ENCODE results near the gene GNLY.
A peak's percentile ranks its signal among the peaks of the same experiment; 100 is the strongest.
"Not testable (repeated sequence)": the region's sequence is repeated elsewhere in the genome, so short reads cannot be mapped to it uniquely, and the experiment has no call there.

GNLY gene

DNA sequence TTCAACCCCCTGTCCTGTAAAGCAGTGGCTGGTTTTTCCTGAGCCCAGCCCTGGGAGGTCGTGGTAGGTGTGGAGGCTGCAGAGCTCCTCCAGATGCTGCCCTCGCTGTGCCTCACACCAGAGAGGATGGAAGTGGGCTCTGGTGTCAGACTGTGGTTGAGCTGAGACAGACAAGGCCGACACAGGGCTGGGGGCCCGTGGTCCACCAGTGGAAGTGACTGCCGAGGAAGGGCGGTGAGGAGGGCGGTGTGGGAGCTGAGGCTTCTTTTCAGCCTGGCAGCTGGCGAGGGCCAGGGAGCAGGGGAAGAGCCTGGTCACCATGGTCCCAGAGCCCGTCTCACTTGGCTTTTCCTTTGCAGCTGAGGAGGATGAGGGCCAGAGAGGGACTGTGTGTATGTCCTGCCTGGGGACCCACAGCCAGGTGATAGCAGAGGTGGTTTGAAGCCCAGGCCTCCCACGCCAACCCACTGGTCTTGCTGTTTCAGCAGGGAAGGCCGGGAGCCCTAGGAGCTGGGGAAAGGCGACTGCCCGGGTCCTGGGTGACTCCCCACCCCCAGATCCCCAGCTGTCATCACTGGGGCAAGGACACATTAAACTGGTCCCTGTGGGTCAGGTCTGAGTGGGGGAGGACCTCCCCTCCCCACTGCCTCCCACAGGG, 34.7 kb upstream of the GNLY start:
- no peak for DNase-seq (ENCODE audit: low read depth)
- no peak overlapping the region for H3K4me3 ChIP-seq (ENCODE audit: control insufficient read depth, low read depth, low read length)
- TF ChIP-seq, protein P1, sequence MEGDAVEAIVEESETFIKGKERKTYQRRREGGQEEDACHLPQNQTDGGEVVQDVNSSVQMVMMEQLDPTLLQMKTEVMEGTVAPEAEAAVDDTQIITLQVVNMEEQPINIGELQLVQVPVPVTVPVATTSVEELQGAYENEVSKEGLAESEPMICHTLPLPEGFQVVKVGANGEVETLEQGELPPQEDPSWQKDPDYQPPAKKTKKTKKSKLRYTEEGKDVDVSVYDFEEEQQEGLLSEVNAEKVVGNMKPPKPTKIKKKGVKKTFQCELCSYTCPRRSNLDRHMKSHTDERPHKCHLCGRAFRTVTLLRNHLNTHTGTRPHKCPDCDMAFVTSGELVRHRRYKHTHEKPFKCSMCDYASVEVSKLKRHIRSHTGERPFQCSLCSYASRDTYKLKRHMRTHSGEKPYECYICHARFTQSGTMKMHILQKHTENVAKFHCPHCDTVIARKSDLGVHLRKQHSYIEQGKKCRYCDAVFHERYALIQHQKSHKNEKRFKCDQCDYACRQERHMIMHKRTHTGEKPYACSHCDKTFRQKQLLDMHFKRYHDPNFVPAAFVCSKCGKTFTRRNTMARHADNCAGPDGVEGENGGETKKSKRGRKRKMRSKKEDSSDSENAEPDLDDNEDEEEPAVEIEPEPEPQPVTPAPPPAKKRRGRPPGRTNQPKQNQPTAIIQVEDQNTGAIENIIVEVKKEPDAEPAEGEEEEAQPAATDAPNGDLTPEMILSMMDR (IDR thresholded peaks at IDR 0.05; ENCODE audit: control insufficient read depth, insufficient read depth, low read depth, low read length, missing control alignments): no peak

DNA sequence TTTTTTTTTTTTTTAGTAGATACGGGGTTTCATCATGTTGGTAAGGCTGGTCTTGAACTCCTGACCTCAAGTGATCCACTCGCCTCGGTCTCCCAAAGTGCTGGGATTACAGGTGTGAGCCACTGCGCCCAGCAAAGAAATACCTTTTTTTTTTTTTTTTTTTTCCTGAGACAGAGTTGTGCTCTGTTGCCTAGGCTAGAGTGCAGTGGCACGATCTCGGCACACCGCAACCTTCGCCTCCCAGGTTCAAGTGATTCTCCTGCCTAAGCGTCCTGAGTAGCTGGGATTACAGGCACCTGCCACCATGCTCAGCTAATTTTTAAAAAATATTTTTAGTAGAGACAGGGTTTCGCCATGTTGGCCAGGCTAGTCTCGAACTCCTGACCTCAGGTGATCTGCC, 33.9 kb upstream of the GNLY start:
- not testable (repeated sequence) for DNase-seq (ENCODE audit: low read depth); H3K4me3 ChIP-seq (ENCODE audit: control insufficient read depth, low read depth, low read length)

DNA sequence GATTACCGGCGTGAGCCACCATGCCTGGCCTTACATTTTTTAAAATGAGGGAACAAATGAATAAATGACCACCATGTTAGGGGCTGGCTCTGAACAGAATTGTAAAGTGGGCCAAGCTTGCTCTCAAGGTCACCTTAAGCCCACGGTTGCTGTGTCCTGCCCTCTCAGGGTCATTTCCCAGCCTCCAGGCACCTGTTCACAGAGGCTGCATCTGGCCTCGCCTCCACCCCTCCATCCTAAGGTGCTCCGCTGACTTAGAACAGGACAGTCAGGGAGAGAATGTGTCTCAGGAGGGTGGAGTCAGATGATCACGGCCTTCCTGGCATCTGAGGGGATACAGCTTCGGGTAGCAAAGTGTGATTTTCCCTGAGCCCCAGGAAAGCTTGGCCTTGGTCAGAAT, 33.4 kb upstream of the GNLY start:
- TF ChIP-seq, protein P1 (IDR thresholded peaks at IDR 0.05; ENCODE audit: control insufficient read depth, insufficient read depth, low read depth, low read length, missing control alignments): no peak
- no peak for DNase-seq (ENCODE audit: low read depth)
- no peak overlapping the region for H3K4me3 ChIP-seq (ENCODE audit: control insufficient read depth, low read depth, low read length)

DNA sequence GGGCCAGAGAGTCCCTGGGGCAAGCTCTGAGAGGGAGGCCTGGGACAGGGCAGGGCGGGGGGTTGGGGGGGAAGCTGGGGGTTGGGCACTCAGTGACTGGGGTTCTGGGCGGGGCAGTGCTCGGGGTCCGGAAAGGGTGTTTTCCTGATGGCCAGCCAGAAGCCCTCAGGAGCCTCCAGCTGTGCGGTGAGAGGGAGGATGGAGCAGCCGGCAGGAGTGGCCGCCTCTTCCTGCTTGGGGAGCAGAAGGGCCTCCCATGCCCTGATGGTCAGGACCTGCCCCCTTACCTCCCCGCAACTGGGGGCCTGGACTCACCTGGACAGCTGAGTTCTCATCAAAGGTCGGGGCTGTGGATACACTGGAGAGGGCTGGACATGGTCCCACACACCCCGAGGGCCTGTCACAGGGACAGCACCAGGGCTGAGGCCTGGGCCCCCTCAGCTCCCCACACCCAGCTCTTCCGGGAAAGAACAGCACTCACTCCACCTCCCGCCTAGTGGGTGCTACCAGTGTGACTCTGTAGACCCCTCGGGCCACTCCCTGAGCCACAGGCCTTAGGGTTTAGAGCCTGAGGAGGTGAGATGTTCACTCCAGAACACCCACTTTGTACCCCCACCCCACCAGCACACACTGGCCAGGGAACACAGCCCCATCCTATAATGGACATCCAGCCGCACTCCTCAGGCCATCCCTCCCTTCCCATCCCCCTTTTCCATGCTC, 32.9 kb upstream of the GNLY start:
- H3K4me3 ChIP-seq (ENCODE audit: control insufficient read depth, low read depth, low read length): no peak overlapping the region
- TF ChIP-seq, protein P1 (IDR thresholded peaks at IDR 0.05; ENCODE audit: control insufficient read depth, insufficient read depth, low read depth, low read length, missing control alignments): no peak
- DNase-seq (ENCODE audit: low read depth): no peak

DNA sequence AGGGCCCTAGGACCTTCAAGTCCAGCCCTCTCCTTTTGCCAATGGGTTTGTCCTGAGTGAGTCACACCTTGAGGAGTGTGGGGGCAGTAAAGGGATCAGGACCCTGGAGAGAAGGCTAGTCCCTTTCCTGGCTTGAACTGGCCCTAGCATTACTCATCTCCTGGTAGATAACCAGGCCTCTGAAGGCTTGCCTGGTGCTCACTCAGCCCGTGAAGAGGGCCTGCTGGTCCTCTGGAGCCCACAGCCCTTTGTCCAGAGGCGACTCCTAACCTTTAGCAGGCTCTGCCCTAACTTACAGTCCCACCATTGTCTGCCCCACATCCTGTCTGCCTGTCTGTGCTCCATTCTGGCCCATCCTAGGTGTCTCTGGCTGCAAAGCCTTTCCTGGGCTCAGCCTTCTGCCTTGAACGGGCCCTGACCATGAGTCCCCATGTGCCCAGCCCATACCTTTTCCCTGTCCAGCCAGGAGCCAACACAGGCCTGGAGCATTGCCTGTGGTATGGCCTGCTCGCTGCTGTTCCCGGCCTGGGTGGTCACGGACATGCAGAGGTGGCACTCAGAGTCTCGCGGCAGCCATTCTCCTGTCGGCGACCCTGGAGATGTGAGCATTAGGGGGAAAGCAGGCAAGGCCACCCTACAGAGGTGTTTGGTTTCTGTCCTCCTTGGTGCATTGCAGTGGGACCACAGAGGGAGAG, 31.1 kb upstream of the GNLY start:
- H3K4me3 ChIP-seq (ENCODE audit: control insufficient read depth, low read depth, low read length): no peak overlapping the region
- TF ChIP-seq, protein P1 (IDR thresholded peaks at IDR 0.05; ENCODE audit: control insufficient read depth, insufficient read depth, low read depth, low read length, missing control alignments): no peak
- peak; percentile 77 for DNase-seq (ENCODE audit: low read depth)

DNA sequence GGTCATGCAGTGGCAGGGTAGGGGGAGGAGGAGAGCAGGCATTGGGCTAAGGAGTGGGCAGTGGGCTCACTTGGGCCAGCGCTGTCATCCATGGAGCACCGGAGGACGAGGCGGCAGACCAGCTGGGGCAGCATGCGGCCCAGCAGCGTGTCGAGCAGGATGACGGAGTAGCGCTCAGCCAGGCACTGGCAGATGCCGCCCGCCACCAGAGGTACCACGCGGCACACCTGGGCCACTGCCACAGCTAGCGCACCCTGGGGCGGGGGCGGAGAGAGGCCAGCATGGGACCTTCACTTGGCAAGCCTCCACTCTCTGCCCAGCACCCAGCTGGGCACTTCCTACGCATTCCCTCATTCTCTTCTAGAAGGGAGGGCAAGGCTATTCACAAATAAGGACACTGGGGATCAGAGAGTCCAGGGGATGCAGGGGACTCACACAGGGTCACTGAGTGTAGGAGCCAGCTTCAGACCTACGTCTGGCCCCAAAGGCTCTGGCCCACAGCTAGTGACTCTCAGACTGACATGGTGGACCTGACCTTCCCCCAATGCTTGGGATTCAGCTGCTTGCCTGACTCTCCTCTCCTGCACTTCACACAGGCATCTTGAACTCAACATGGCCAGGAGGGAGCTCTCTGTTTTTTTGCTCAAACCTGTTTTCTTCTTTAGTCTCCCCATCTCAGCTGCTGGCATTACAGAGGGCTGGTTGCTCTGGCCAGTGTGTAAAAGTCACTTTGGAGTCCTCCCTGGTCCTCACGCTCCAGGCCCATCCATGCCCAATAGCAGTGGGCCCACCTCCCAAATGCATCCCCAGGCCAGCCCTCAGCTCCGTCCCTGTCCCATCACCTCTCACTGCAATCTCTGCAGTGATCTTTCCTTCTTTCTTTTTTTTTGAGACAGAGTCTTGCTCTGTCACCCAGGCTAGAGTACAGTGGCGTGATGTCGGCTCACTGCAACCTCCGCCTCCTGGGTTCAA, 30.3 kb upstream of the GNLY start:
- TF ChIP-seq, protein P1 (IDR thresholded peaks at IDR 0.05; ENCODE audit: control insufficient read depth, insufficient read depth, low read depth, low read length, missing control alignments): no peak
- H3K4me3 ChIP-seq (ENCODE audit: control insufficient read depth, low read depth, low read length): no peak overlapping the region
- no peak for DNase-seq (ENCODE audit: low read depth)

Data from AG09309 (cell line).